ENCODE results near the gene TMC4. TPM values are rescaled to one million over a fixed set of nuclear protein-coding genes. Genes with fewer than 3 reads are reported as not detected.

Gene TMC4
- total RNA-seq, 1 experiment from 2014 or later = 13.4 TPM

DNA sequence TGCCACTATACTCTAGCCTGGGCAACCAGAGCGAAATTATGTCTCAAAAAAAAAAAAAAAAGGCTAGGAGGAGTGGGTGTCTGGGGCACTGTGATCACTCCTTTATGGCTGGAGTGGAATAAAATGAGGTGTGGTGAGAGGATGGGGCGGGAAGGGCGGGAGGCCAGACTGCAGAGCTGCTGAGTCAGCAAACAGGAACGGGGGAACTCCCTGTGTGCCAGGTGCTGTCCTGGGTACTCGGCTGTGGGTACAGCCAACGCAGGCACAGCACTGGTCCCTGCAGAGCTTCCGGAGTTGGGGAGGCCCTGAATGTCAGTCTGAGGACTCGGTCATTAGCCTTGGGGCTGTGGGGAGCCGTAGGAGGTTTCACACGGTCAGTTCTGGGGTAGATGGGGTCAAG, 51.7 kb downstream of the TMC4 start:
- Histone ChIP-seq H2AFZ (ENCODE audit: low read length) (no peak overlapping the region), H4K20me1 (ENCODE audit: low read length) (no peaks in the 10 kb centered on the region), H3K9ac (ENCODE audit: low read length) (no peak overlapping the region), H3K9me2 (replicated peaks; ENCODE audit: low read length) (no peaks in the 10 kb centered on the region), H3F3A (ENCODE audit: low read length, unreplicated experiment) (no peaks in the 10 kb centered on the region), H3K27me3 (ENCODE audit: low read length) (no peaks in the 10 kb centered on the region), H3K36me3 (ENCODE audit: low read depth, low read length) (peaks cover 60% of the 10 kb centered on the region), H3K4me3 (ENCODE audit: low read length) (no peak overlapping the region), H3K4me2 (ENCODE audit: low read length) (no peak overlapping the region), H3K27ac (ENCODE audit: low read length) (no peak overlapping the region), H3K9me3 (ENCODE audit: low read length) (no peaks in the 10 kb centered on the region), H3K79me2 (ENCODE audit: low read length) (peaks cover 19% of the 10 kb centered on the region), H3K4me1 (ENCODE audit: insufficient read depth, low read length) (peaks cover 5% of the 10 kb centered on the region)
- ChIA-PET POLR2A (ENCODE audit: unreplicated experiment) (no interaction called here), CTCF (no interaction called here)
- DNase-seq (no peak), ATAC-seq (no peak)
- BruUV-seq (replicated peaks) = no TSS peak
- TF ChIP-seq EZH2 (IDR thresholded peaks at IDR 0.05; ENCODE audit: low read length, unreplicated experiment) (no peak), EZH2phosphoT487 (IDR thresholded peaks at IDR 0.05; ENCODE audit: borderline replicate concordance, low read length) (no peak)
- TF ChIP-seq, protein P1, sequence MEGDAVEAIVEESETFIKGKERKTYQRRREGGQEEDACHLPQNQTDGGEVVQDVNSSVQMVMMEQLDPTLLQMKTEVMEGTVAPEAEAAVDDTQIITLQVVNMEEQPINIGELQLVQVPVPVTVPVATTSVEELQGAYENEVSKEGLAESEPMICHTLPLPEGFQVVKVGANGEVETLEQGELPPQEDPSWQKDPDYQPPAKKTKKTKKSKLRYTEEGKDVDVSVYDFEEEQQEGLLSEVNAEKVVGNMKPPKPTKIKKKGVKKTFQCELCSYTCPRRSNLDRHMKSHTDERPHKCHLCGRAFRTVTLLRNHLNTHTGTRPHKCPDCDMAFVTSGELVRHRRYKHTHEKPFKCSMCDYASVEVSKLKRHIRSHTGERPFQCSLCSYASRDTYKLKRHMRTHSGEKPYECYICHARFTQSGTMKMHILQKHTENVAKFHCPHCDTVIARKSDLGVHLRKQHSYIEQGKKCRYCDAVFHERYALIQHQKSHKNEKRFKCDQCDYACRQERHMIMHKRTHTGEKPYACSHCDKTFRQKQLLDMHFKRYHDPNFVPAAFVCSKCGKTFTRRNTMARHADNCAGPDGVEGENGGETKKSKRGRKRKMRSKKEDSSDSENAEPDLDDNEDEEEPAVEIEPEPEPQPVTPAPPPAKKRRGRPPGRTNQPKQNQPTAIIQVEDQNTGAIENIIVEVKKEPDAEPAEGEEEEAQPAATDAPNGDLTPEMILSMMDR (conservative IDR thresholded peaks at IDR 0.05; ENCODE audit: low read depth, low read length) = no peak
- intact Hi-C loops (cut with micrococcal nuclease) = no loop called here

DNA sequence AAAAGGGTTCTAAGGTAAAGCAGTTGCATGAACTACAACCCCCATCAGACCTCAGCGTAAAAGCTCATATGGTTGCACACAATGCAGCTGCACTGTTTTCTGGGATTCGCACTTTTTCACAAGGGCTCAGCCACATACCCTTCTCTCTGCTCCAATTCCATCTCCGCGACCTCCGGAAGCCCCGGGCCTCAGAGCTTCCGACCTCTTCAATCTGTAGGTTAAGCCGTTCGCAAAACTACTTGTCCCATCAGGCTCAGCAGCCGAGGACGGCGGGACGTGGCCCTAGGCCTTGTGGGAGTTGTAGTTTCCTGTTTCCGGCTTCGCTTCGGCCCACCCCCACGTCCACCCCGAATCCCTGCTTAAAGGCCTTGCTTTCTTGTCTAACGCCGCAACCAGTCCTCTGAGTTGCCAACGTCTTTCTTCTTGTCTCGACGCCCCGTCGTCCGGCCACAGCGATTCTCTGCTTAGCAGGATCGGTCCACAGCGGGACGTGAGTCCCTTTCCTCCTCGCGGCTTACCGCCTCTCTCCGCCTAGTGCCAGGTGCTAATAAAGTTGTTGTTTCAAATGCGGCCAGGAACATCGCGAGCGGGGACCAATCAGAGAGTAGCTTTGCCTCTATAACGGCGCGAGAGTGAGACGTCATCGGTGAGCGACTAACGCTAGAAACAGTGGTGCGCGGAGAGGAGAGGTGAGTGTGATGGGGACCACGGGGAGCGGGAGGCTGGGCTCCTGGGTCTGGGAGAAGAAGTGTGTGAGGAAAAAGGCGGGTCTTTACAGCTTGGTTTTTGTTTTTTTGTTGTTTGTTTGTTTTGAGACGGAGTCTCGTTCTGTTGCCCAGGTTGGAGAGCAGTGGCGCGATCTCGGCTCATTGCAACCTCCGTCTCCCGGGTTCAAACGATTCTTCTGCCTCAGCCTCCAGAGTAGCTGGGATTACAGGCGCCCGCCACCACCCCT, 57.6 kb downstream of the TMC4 start, which contains the start of the genes PRPF31 and TFPT:
TSS of gene PRPF31 (plus strand) at position 646 of the 955 bp plus-strand sequence. CDS start 2,525 bp downstream, outside the sequence.
TSS of gene TFPT (minus strand) at position 549 of the 955 bp plus-strand sequence. CDS start at position 161, 388 bp downstream.
- ChIA-PET CTCF (interaction anchor here (0.6 kb wide), 1 partner anchor 85 kb away, joined by 3 read pairs; no protein-coding TSS in a partner anchor), POLR2A (ENCODE audit: unreplicated experiment) (interaction anchor here (2.1 kb wide), 1 partner anchor 22 kb away, joined by 25 read pairs; the partner anchor contains the start of gene CNOT3)
- Histone ChIP-seq H3K9me2 (replicated peaks; ENCODE audit: low read length) (no peaks in the 10 kb centered on the region), H3K27ac (ENCODE audit: low read length) (peak within 1 kb of the TSS; percentile 19; the same call in 1 of the 2 replicates), H3K4me3 (ENCODE audit: low read length) (peak within 1 kb of the TSS; percentile 74), H3F3A (ENCODE audit: low read length, unreplicated experiment) (no peaks in the 10 kb centered on the region), H3K27me3 (ENCODE audit: low read length) (no peaks in the 10 kb centered on the region), H2AFZ (ENCODE audit: low read length) (peak within 1 kb of the TSS; percentile 67), H3K9me3 (ENCODE audit: low read length) (no peaks in the 10 kb centered on the region), H3K79me2 (ENCODE audit: low read length) (peaks cover 42% of the 10 kb centered on the region), H3K36me3 (ENCODE audit: low read depth, low read length) (peaks cover 18% of the 10 kb centered on the region; the same call in 1 of the 2 replicates), H3K4me2 (ENCODE audit: low read length) (peak within 1 kb of the TSS; percentile 95), H4K20me1 (ENCODE audit: low read length) (no peaks in the 10 kb centered on the region), H3K9ac (ENCODE audit: low read length) (peak within 1 kb of the TSS; percentile 78), H3K4me1 (ENCODE audit: insufficient read depth, low read length) (peaks cover 10% of the 10 kb centered on the region)
- no peak for TF ChIP-seq EZH2 (IDR thresholded peaks at IDR 0.05; ENCODE audit: low read length, unreplicated experiment)
- TF ChIP-seq, protein P1 (conservative IDR thresholded peaks at IDR 0.05; ENCODE audit: low read depth, low read length) = no peak
- ATAC-seq = peak; percentile 92
- TSS peak; percentile 78 for BruUV-seq (replicated peaks)
- intact Hi-C loops (cut with micrococcal nuclease) = loop anchor here (1.0 kb wide), 2 partner anchors 13 to 22 kb away; partner anchors contain the start of genes CNOT3 and NDUFA3
- DNase-seq = peak; percentile 99

Measured in PC-3 (cell line).